ENCODE measurements around the gene RBBP8NL. TPM values are rescaled to one million over a fixed set of nuclear protein-coding genes. Genes with fewer than 3 reads are reported as not detected.

The RBBP8NL gene
- total RNA-seq, 2 donors from 2014 or later, result not detected

DNA sequence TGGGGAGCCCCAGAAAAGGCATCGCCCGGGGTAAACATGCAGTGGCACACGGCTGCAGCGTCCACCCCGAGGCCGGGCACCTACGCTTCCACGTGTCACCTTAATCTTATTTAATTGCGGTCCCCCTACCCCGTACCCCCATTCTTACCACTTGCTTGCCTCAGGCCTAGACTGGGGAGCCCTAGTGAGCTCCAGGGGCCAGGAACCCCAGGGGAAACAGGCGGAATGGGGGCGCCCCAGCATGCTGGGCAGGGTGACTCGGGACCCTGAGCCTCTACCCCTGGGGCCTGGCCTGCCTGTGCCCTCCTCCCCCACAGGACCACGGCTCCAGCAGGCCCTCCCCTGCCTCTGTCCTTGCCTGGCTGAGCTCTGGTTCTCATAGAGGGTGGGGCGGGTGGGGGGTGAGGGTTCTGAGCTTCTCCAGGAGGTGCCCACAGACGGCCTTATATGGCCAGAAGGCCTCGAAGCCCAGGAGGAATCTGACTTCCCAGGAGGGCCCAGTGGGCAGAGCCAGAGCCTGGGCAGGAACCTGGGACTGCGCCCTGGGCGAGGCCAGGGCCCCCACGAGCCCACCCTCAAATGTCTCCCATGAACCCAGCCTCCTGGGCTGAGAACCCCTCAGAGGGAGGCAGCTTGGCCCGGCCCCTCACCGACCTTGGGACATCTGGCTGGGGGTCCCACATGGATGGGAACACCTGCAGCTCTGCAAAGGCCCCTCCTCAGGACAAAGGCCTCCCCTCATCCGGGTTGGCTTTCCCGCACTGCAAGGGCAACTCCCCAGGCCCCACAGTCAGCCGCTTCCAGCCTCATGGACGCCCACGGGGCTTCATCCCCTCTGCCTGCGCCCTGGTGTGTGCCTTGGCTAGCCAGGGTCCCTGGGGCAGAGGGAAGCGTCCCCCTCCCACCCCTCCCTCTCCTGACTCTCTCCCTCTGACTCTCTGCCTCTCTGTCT lies 55.0 kb downstream of the RBBP8NL start:
- Histone ChIP-seq H3K4me3 (no peak overlapping the region), H3K36me3 (no peaks in the 10 kb centered on the region), H3K27ac (no peak overlapping the region), H3K4me1 (peaks cover 0 to 74% of the 10 kb centered on the region in 2 donors), H3K9me3 (no peaks in the 10 kb centered on the region), H3K27me3 (no peaks in the 10 kb centered on the region)
- no peak for DNase-seq (ENCODE audit: low spot score)
- TF ChIP-seq, protein P1, sequence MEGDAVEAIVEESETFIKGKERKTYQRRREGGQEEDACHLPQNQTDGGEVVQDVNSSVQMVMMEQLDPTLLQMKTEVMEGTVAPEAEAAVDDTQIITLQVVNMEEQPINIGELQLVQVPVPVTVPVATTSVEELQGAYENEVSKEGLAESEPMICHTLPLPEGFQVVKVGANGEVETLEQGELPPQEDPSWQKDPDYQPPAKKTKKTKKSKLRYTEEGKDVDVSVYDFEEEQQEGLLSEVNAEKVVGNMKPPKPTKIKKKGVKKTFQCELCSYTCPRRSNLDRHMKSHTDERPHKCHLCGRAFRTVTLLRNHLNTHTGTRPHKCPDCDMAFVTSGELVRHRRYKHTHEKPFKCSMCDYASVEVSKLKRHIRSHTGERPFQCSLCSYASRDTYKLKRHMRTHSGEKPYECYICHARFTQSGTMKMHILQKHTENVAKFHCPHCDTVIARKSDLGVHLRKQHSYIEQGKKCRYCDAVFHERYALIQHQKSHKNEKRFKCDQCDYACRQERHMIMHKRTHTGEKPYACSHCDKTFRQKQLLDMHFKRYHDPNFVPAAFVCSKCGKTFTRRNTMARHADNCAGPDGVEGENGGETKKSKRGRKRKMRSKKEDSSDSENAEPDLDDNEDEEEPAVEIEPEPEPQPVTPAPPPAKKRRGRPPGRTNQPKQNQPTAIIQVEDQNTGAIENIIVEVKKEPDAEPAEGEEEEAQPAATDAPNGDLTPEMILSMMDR (IDR thresholded peaks at IDR 0.05), result no peak

DNA sequence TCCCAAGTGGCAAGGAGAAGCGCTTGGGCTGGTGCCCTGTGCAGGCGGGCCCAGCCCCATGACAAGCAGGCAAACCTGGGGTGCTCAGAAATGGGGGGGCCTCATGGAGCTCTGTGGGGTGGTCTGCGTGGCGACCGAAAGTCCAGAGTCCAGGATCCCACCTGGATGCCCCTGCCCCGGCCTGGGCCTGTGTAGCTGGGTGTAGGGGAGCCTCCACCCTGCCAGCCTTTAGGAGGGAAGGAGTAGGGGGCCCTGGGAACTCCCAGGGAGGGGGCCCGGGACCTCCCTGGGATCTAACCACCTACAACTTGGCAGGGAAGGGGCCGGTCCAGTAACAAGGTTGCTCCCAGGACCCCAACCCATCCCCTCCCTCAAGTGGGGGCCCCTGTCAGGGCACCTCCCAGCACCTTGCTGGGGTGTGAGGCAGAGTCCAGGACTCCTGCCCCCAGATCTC lies 55.7 kb downstream of the RBBP8NL start:
- no peaks in the 10 kb centered on the region for H3K9me3 ChIP-seq
- H3K27ac ChIP-seq, result no peak overlapping the region
- TF ChIP-seq, protein P1 (IDR thresholded peaks at IDR 0.05), result no peak
- no peak for DNase-seq (ENCODE audit: low spot score)
- H3K36me3 ChIP-seq, result no peaks in the 10 kb centered on the region
- no peak overlapping the region for H3K4me3 ChIP-seq
- no peaks in the 10 kb centered on the region for H3K27me3 ChIP-seq
- H3K4me1 ChIP-seq, result peaks cover 0 to 70% of the 10 kb centered on the region in 2 donors

DNA sequence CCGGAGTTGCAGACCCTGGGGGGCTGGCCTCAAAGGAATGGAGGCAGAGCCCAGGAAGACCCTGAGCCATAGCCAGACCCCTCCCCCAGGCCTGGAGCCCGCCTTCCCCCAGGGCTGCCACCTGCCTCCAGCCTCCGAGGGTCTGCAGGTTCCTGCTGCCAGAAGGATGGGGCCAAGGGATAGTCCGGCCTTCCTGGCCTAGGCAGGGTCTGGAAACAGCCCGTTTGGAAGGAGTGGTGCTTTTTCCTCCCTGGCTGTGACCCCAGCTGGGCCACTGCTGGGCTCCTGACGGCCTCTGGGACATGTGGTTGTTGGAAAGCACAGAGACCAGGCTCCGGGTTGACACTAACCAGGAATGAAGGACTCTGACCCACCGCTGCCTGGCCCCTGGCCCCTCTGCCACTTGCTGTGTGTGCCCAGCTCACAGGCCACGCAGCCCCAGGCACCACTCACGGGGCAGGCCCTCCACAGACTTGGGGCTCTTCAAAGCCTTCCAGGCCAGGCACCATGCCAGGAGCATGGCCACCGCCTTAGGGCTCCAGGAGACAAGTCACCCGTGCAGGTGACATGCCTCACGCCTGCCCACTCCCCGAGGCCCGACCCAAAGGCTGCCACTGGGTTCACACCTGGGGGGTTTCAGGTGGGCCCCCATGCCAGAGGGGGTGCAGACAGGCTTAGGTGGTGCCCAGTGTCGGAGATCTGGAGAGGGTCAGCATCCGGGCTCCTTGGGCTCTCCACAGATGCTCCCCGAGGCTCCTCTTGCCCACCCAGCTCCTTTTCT lies 56.3 kb downstream of the RBBP8NL start:
- peaks cover 0 to 70% of the 10 kb centered on the region in 2 donors for H3K4me1 ChIP-seq
- TF ChIP-seq, protein P1 (IDR thresholded peaks at IDR 0.05), result no peak
- H3K27ac ChIP-seq, result peak overlapping the region in 1 of 2 donors; percentile 95
- H3K9me3 ChIP-seq, result no peaks in the 10 kb centered on the region
- H3K4me3 ChIP-seq, result no peak overlapping the region
- no peaks in the 10 kb centered on the region for H3K36me3 ChIP-seq
- DNase-seq (ENCODE audit: low spot score), result no peak
- H3K27me3 ChIP-seq, result no peaks in the 10 kb centered on the region

DNA sequence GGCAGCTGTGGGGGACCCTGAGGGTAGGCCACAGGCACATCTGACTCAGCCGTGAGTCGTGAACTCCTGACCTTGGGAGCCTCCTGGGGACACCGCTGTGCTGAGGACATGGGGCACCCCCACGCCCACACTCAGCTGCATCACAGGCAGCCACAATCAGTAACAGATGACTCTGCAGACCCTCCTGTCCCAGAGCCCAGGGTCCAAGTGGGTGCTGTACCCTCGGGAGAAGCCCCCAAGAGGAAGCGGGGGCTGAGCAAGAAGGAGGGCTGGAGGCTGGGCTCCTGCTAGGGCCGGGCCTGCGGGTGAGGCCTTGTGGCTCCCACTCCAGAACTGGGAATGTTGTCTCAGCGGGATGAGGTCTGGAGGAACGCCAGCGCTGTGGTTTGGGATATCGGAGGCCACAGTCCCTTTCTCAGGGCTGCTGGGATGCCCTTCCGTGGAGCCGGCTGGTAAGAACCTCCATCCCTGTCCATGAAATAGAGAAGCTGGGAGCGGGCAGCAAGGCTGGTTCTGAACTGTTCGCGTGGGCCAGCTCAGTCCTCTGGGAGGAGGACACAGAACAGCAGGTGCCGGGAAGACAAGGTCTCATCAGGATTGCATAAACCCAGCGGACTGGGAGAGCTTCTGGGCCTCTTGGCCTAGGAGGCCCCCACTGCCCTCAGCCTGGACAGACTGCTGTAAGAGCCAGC lies 57.1 kb downstream of the RBBP8NL start:
- no peaks in the 10 kb centered on the region for H3K27me3 ChIP-seq
- H3K9me3 ChIP-seq, result no peaks in the 10 kb centered on the region
- H3K27ac ChIP-seq, result peak overlapping the region; percentile 95 to 98
- TF ChIP-seq, protein P1 (IDR thresholded peaks at IDR 0.05), result no peak
- H3K4me3 ChIP-seq, result no peak overlapping the region
- peaks cover 0 to 70% of the 10 kb centered on the region in 2 donors for H3K4me1 ChIP-seq
- H3K36me3 ChIP-seq, result no peaks in the 10 kb centered on the region
- no peak for DNase-seq (ENCODE audit: low spot score)

DNA sequence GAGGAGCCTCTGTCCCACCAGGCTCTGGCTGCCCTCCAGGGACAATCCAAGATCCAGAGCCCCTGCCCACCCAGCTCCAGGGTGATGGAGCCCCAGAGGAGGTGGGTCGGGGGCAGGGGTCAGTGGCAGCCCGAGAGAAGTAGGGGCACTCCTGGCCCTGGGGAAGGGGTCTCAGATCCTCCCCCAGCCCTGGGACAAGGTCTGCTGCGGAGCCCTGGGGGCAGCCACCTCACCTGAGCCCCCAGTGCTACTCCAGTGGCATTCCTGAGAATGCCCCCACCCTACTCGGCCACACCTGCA lies 57.6 kb downstream of the RBBP8NL start:
- no peaks in the 10 kb centered on the region for H3K9me3 ChIP-seq
- no peaks in the 10 kb centered on the region for H3K36me3 ChIP-seq
- TF ChIP-seq, protein P1 (IDR thresholded peaks at IDR 0.05), result no peak
- DNase-seq (ENCODE audit: low spot score), result no peak
- H3K4me1 ChIP-seq, result peaks cover 0 to 70% of the 10 kb centered on the region in 2 donors
- peak overlapping the region; percentile 95 to 98 for H3K27ac ChIP-seq
- no peak overlapping the region for H3K4me3 ChIP-seq
- H3K27me3 ChIP-seq, result no peaks in the 10 kb centered on the region
